Measurements from ENCODE around the gene LRRC27.
A peak's percentile ranks its signal among the peaks of the same experiment; 100 is the strongest.

Gene LRRC27

DNA sequence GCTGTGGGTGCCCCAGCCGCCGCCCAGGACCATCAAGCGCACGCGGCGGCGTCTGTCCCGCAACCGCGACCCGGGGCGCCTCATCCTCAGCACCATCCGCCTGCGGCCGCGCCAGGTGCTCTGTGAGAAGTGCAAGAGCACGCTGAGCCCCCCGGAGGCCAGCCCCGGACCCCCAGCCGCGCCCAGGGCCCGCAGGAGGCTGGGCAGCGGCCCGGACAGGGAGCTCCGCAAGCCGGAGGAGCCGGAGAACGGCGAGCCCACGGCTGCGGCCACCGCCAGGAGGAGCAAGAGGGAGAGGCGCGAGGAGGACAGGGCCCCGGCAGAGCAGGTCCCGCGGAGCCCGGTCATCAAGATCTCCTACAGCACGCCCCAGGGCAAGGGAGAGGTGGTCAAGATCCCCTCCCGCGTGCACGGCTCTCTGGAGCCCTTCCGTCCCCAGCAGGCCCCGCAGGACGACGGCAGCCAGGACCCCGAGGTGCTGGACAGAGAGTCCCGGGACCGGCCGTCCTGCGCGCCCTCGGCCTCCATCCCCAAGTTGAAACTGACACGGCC lies 73.0 kb downstream of the LRRC27 start:
- DNase-seq: no peak

GRCh38 chr10:132405463-132405991 lies 73.5 kb downstream of the LRRC27 start:
- DNase-seq: no peak

DNA sequence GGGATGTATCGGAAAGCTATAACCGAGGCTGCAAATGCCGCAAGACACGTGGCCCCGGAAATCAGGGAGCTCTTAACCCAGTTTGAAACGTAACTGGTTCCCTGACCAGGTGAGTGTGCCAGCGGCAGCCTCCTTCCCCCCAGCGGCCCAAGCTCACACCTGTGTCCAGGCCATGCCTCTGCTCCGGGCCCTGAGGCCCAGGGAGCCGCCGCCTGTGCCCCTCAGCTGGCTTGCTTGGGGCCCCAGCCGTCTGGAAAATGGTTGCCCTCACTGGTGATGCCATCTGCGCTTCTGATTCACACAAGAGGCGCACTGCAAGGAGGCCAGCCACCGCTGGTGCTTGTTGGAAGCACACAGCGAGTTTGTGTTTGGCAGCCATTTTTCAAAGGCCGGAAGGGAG lies 74.2 kb downstream of the LRRC27 start:
- DNase-seq: no peak

DNA sequence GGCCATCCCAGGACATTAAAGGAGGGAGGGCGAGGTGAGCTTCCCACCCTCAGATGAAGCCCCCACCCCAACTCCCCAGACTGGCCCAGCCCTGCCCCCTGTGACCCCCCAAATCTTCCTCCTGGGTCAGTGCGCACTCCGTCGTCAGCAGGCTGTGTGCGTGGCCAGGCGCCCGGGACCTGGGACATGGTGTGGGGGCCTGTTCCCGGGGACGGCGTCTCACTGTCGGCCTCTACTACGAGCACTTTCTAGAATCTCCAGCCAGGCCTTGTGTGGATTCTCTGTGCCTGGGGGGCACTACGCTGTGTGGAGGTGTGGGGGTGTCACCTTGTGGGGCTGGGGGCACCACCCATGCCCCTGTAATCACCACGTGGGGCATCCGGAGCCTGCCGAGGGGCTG lies 74.8 kb downstream of the LRRC27 start:
- no peak for DNase-seq

DNA sequence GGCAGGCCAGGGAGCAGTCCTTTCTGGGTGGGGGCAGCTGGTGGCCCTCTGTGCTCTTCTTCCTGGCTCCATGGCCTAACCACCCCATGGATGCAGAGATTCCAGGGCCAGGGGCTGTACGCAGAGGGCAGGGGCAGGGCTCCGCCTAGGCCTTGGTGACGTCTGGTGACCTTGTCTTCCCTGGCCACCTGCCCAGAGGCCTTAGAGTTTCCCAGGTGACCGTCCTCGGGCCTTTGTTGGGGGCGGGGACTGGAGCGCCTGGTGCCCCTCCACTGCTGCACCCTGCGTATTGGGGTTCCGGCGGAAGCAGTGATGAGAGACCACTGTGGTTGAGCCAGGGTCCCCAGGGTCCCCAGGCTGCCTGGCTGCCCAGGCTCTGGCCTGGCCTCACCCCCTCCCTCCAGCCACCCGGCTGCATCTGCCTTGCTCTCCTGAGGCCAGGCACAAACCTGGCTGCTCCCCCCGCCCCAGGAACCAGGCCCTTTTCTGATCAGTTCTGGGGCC lies 75.3 kb downstream of the LRRC27 start:
- peak in 2 of 3 experiments; percentile 44 to 58 for DNase-seq

DNA sequence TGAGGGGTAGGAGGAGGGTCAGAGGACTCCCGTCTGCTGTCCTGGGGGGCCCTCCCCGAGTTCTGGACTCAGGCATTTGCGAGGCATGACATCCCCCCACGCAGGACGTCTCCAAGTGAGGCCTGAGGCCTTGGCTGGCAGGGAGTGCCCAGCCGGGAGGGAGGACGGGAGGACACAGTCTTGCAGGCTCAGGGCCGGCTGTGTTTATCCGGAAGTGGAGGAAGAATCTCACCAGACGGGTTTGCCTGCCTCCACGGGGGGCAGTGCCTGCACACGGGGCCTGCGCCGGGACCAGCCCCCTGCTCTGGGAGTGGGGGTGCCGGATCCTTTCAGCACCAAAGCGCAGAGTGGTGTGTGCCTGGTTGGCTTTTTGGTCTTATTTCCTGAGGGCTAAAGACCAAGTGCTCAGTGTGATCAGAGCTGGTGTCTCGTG lies 75.9 kb downstream of the LRRC27 start:
- peak in 2 of 3 experiments; percentile 83 to 88 for DNase-seq

GRCh38 chr10:132408367-132408781 lies 76.4 kb downstream of the LRRC27 start:
- peak in 2 of 3 experiments; percentile 56 to 65 for DNase-seq

DNA sequence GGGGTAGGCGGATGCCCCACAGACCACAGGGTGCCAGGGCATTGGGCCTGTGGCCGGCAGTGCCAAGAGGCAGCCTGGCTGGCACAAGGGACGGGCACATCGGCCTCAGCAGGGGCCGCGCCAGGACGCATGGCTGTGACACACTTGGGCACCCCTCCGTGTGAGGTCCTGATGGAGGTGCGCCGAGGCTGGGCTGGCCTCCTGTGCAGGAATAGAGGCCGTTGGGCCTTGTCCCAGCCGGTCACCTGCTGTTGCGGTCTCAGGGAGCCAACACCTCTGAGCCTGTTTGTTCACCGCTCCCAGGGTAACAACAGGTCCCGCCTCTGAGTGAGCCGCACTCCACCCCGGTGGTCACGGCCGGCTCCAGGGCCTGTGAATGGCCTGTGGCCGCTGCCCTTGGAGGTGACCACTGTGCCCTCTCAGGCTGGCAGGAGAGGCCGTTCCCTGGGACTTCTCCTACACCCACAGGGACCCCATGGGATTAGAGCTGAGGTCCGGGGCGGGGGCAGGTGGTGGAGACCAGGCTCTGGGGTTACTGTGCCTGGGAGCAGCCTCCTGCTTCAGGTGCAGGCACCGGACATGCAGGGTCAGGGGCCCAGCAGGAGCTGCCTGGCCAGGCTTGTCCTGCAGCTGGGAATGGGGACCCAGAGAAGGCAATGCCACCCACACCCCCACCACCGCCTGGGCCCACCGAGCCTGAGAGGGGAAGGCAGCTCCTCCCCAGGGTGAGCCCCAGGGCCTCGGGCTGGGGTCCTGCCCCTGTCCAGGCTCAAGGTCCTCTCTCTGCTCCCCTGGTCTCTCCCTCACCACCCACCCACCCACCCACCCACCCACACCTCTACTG lies 77.1 kb downstream of the LRRC27 start:
- DNase-seq: peak in 2 of 3 experiments; percentile 26 to 32

- no peak for DNase-seq
These were observed 77.7 kb downstream of the LRRC27 start for GRCh38 chr10:132409667-132410028.

DNA sequence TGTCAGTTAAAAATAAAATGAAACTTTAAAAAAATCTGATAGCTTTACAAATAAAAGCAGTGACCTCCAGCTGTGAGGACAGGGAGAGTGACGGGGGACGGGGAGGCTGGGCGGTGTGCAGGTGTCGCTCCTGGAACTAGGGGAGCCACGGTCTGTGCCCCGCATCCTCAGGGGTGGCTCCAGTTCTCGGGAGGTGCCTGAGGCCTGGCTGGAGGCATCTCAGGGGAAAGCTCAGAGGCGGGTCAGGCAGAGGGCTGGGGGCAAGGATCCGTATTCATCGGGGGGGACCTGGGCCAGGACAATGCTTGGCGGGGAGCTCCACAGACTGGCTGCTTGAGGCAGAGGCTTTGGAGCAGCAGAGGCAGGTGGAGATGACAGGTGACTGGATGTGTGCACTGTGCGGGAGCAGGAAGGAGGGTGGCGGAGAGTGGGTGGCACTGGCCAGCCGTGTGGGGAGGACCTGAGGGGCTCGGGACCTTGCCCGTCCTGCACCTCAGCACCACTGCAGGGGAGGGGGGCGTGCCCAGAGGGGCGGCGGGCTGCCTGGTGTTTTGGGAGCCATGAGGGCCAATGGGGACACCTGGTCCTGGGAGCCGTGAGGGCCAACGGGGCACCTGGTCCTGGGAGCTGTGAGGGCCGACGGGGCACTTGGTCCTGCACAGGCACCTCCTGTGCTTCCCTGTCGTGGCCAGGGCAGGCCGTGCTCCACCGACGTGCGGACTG lies 78.2 kb downstream of the LRRC27 start:
- DNase-seq: no peak

- DNase-seq: no peak
These were observed 79.0 kb downstream of the LRRC27 start for GRCh38 chr10:132410779-132411532.

GRCh38 chr10:132411561-132412253 lies 79.7 kb downstream of the LRRC27 start:
- peak; percentile 14 to 71 (median 25) for DNase-seq

GRCh38 chr10:132412316-132413192 lies 80.6 kb downstream of the LRRC27 start:
- DNase-seq: no peak

DNA sequence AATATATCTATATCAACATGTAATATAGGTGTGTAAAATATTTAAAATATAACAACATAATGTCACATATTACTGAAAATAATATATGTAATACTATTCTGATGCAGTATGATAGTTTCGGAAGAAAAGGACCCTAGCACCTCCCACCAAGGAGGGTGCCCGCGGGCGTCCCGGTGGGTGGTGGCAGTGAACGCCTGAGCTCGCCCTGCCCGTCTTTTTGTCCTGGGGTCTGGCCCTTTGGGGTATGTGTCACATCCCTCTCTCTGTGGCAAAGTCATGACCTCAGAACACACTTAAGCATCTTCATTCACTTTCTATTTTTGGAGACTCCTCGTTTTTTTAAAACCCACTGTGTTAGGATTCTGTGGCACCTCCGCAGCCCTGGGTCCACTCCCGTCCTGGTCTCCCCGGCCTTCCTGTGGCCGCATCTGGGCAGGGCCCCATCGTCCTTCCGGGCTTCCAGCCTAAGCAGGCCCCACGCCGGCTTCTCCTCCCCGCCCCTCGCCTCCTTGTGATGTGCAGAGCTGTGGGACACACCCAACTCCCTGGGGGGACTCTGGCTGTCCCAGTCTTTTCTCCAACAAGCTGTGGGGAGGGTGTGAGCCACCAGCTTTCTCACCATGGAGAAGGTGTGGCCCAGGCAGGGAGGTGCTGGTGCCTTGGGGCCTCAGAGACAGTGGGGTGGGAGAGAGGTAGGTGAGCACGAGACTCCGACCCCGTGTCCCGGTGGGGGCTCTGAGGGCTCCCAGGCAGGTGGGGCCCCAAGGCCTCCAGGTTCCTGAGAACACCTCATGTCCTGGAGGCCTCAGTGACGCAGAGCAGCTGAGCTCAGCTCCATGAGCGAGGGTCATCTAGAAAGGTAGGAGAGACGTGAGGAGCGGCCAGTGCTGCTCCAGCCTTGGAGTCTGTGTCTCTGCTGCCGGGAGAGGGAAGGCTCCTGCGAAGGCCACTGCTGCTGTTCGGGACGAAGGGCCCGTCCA lies 81.5 kb downstream of the LRRC27 start:
- DNase-seq: no peak

DNA sequence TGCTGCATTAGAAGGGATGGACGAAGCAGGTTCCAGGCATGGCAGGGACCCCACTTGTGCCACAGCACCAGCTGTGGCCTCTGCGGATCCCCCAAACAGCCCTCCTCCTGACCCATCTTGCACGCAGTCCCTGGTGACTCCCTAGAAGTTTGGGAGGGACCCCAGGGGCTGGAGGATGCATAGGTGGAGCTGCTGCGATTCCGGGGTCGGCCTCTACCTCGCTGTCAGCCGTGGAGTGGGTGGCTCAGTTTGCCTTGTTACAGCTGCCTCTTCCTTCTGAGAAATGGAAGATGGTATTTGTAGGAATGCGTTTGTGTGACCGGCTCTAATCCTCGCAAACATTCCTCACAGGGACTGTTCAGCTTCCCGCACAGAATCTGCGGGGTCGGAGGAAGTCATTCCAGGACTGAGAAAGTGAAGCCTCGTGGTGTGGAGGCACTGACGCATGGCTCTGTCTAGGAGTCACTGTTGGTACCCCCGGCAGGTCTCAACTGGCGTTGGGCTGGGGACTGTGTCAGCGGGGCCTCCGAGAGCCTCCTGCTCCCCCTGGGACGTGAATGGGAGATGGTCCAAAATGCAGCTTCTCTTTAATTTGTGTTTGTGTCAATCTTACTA lies 82.5 kb downstream of the LRRC27 start:
- DNase-seq: no peak

DNA sequence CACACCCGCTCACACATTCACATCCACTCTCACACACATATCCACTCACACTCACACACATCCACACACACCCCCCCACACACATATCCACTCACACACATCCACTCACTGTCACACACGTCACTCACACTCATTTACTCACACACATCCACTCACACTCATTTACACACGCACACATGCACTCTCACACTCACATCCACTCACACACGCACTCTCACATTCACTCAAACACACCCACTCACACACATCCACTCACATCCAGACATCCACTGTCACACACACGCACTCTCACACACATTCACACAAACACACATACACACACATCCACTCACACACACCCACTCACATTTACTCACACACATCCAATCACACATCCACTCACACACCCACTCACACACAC lies 83.3 kb downstream of the LRRC27 start:
- DNase-seq: no peak

GRCh38 chr10:132415956-132416355 lies 84.0 kb downstream of the LRRC27 start:
- no peak for DNase-seq

GRCh38 chr10:132416566-132417256 lies 84.7 kb downstream of the LRRC27 start:
- DNase-seq: no peak

Measured in NCI-H1417 (cell line).